Smooth muscle cell (in vitro differentiated cells): ENCODE measurements around the gene DCAF8L2. TPM values are rescaled to one million over a fixed set of nuclear protein-coding genes. Genes with fewer than 3 reads are reported as not detected.
"Not testable (repeated sequence)": the region's sequence is repeated elsewhere in the genome, so short reads cannot be mapped to it uniquely, and the experiment has no call there.

Experiments used
- DNase-seq: peaks from one replicate; lab custom pipeline; 2025; ENCODE audit not compliant: unreplicated experiment; lab: John Stamatoyannopoulos, UW
- H2AFZ ChIP-seq: fragments of 200-600 bp; sonication (generic); 2 replicates; pipeline ENCODE4 v1.6.0; 2016; ENCODE audit warnings: antibody characterized with exemption, low read depth, mild to moderate bottlenecking
- H3F3A ChIP-seq: fragments of 200-600 bp; sonication (generic); 2 replicates; pipeline ENCODE4 v1.6.0; 2017; ENCODE audit warnings: antibody characterized with exemption, low read depth
- H3K27ac ChIP-seq: fragments of 200-600 bp; sonication (generic); 2 replicates; pipeline ENCODE4 v1.5.1; 2016; ENCODE audit warnings: low read depth, mild to moderate bottlenecking
- H3K27me3 ChIP-seq: fragments of 200-600 bp; sonication (generic); 2 replicates; pipeline ENCODE4 v1.6.1; 2016; ENCODE audit warnings: low read depth, mild to moderate bottlenecking
- H3K36me3 ChIP-seq: fragments of 200-600 bp; sonication (generic); 2 replicates; pipeline ENCODE4 v1.5.1; 2016; ENCODE audit warnings: low read depth
- H3K4me1 ChIP-seq: fragments of 200-600 bp; sonication (generic); 2 replicates; pipeline ENCODE4 v1.5.1; 2016; ENCODE audit warnings: low read depth
- H3K4me2 ChIP-seq: fragments of 200-600 bp; sonication (generic); 2 replicates; pipeline ENCODE4 v1.6.0; 2016; ENCODE audit warnings: mild to moderate bottlenecking
- H3K4me3 ChIP-seq: fragments of 200-600 bp; sonication (generic); 2 replicates; pipeline ENCODE4 v1.5.1; 2016; ENCODE audit warnings: mild to moderate bottlenecking
- H3K79me2 ChIP-seq: fragments of 200-600 bp; sonication (generic); 2 replicates; pipeline ENCODE4 v1.6.0; 2016; ENCODE audit warnings: low read depth, mild to moderate bottlenecking
- H3K9ac ChIP-seq: fragments of 200-600 bp; sonication (generic); 2 replicates; pipeline ENCODE4 v1.6.0; 2016; ENCODE audit warnings: low read depth
- H3K9me3 ChIP-seq: fragments of 200-600 bp; sonication (generic); replicated peaks from 2 replicates; pipeline ENCODE4 v1.5.1; 2016; ENCODE audit warnings: low read depth
- H4K20me1 ChIP-seq: fragments of 200-600 bp; sonication (generic); 2 replicates; pipeline ENCODE4 v1.6.0; 2016; ENCODE audit warnings: low read depth
- WGBS: methylation state at CpG from one replicate; pipeline ENCODE4 v1.1.7; 2016; ENCODE audit warnings: low lambda C conversion rate; 5-methylcytosine and 5-hydroxymethylcytosine counted together
- polyA plus RNA-seq: library from polyadenylated mRNA; unstranded; fragments of >200 nt; fragmentation: Nextera tagmentation; extraction: Ambion mirVana; gene quantifications from 2 replicates; pipeline ENCODE4 v1.2.1, GENCODE V29; 2016
- total RNA-seq: library from RNA; depleted of rRNA; stranded (reverse); fragments of >200 nt; gene quantifications from 2 replicates; pipeline ENCODE4 v1.2.3, GENCODE V29; 2014
- TF ChIP-seq, protein P1 (sequence below): fragments of 200-600 bp; sonication (generic); IDR thresholded peaks from 2 replicates; pipeline ENCODE4 v1.5.1; 2017; ENCODE audit warnings: borderline replicate concordance, mild to moderate bottlenecking, antibody characterized with exemption; ENCODE audit not compliant: insufficient read depth, poor library complexity, severe bottlenecking

DCAF8L2 gene
- total RNA-seq: not detected in 2 replicates
- polyA plus RNA-seq: not detected in 2 replicates

DNA sequence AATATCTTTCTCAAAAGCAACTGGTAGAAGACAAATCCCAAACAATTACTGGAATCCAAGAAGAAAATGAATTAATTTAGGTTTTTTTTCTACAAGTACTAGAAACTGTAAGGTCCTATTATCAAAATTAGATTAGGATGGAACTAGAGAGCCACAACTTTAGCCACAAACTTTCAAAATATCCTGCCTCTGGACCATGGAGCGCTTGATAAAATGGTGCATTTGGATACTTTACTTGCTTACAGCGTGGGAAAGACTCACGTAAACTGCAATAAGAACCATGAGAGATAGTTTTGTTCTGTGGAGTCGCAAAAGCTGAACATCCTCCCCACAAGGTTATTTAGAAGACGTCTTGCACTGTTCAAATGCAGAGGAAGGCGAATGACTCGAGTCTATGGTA is at the start of gene DCAF8L2:
DCAF8L2 (plus strand) TSS at position 301 of the 400 bp plus-strand sequence. CDS start 156,552 bp downstream, outside the sequence.
- Histone ChIP-seq H4K20me1 (no peaks in the 10 kb centered on the region), H3F3A (no peaks in the 10 kb centered on the region), H3K36me3 (no peaks in the 10 kb centered on the region), H3K4me1 (no peaks in the 10 kb centered on the region), H3K9ac (no peak within 1 kb of the TSS), H3K4me3 (no peak within 1 kb of the TSS), H3K27ac (no peak within 1 kb of the TSS), H3K9me3 (no peaks in the 10 kb centered on the region), H3K27me3 (no peaks in the 10 kb centered on the region), H2AFZ (no peak within 1 kb of the TSS), H3K79me2 (no peaks in the 10 kb centered on the region), H3K4me2 (no peak within 1 kb of the TSS)
- 52% methylated on average over 7 of the region's 7 CpGs for WGBS
- DNase-seq: no peak
- TF ChIP-seq, protein P1, sequence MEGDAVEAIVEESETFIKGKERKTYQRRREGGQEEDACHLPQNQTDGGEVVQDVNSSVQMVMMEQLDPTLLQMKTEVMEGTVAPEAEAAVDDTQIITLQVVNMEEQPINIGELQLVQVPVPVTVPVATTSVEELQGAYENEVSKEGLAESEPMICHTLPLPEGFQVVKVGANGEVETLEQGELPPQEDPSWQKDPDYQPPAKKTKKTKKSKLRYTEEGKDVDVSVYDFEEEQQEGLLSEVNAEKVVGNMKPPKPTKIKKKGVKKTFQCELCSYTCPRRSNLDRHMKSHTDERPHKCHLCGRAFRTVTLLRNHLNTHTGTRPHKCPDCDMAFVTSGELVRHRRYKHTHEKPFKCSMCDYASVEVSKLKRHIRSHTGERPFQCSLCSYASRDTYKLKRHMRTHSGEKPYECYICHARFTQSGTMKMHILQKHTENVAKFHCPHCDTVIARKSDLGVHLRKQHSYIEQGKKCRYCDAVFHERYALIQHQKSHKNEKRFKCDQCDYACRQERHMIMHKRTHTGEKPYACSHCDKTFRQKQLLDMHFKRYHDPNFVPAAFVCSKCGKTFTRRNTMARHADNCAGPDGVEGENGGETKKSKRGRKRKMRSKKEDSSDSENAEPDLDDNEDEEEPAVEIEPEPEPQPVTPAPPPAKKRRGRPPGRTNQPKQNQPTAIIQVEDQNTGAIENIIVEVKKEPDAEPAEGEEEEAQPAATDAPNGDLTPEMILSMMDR: no peak

DNA sequence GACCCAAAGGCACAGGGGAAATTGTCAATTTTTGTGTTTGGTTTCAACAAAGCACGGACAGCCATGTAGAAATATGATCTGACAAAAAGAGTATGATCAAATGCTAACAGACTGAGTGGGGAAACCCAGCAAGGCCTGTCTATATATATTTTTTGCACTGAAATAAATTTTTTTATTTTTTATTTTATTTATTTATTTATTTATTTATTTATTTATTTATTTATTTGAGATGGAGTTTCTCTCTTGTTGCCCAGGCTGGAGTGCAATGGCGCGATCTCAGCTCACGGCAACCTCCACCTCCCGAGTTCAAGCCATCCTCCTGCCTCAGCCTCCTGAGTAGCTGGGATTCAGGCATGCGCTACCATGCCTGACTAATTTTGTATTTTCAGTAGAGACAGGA is 49.0 kb upstream of the DCAF8L2 start:
- H3K27me3 ChIP-seq, DNase-seq, H3K9me3 ChIP-seq, H2AFZ ChIP-seq, H4K20me1 ChIP-seq, H3K79me2 ChIP-seq, H3F3A ChIP-seq, H3K4me3 ChIP-seq, H3K36me3 ChIP-seq, H3K4me2 ChIP-seq, H3K4me1 ChIP-seq, H3K9ac ChIP-seq, H3K27ac ChIP-seq: not testable (repeated sequence)
- WGBS: 85% methylated on average over 6 of the region's 6 CpGs

DNA sequence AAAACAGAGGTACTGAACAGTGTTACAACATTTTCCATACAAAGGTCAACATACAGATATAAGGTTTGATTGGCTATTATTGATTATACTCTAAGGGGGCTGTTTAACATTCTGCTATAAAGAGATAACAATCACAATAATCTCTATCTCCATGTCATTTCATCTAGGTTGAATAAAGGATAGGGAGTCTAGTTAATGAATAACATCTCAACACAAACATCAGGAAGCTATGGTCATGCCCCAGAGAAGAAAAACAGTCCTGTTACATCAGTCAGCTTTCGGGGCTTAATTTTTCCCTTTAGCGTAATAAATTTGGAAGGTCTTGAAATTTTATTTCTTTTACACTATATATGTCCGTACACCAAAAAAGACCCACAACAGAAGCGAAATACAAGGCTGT is 41.5 kb upstream of the DCAF8L2 start:
- TF ChIP-seq, protein P1: no peak
- no peaks in the 10 kb centered on the region for H3K4me1 ChIP-seq
- no peaks in the 10 kb centered on the region for H3K27me3 ChIP-seq
- H3K4me3 ChIP-seq: no peak overlapping the region
- H3K36me3 ChIP-seq: no peaks in the 10 kb centered on the region
- H2AFZ ChIP-seq: no peak overlapping the region
- no peak overlapping the region for H3K9ac ChIP-seq
- H3K27ac ChIP-seq: no peak overlapping the region
- no peak overlapping the region for H3K4me2 ChIP-seq
- H3F3A ChIP-seq: no peaks in the 10 kb centered on the region
- no peaks in the 10 kb centered on the region for H3K9me3 ChIP-seq
- no peaks in the 10 kb centered on the region for H3K79me2 ChIP-seq
- 69% methylated on average over 4 of the region's 4 CpGs for WGBS
- DNase-seq: no peak
- no peaks in the 10 kb centered on the region for H4K20me1 ChIP-seq

DNA sequence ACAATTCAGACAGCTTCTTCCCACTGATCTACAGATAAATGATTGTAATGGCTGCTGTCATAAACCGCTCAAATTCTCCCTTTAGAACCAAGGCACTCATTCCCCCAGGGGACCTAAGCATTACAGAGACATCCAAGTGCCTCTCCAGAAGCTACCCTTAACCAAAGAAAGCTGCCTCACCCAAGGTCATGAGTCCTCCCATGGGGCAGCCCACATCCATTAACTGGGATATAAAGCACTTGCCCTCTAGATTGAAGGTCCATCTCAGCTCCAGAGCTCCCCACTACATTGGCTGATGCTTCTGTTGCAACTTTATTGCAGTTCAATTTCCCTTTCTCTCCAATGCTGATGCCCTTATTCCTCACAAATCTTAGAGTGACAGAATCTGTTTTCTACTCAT is 40.5 kb upstream of the DCAF8L2 start:
- H3K4me3 ChIP-seq: no peak overlapping the region
- WGBS: 50% methylated on average over 1 of the region's 1 CpG
- no peak for DNase-seq
- no peak overlapping the region for H3K27ac ChIP-seq
- H3K27me3 ChIP-seq: no peaks in the 10 kb centered on the region
- no peaks in the 10 kb centered on the region for H3F3A ChIP-seq
- TF ChIP-seq, protein P1: no peak
- no peaks in the 10 kb centered on the region for H3K79me2 ChIP-seq
- no peak overlapping the region for H3K4me2 ChIP-seq
- H3K9me3 ChIP-seq: no peaks in the 10 kb centered on the region
- H3K4me1 ChIP-seq: no peaks in the 10 kb centered on the region
- H4K20me1 ChIP-seq: no peaks in the 10 kb centered on the region
- no peak overlapping the region for H3K9ac ChIP-seq
- H2AFZ ChIP-seq: no peak overlapping the region
- no peaks in the 10 kb centered on the region for H3K36me3 ChIP-seq
